Central memory CD8-positive, alpha-beta T cell (primary cell): Measurements from ENCODE around the gene ASCL2.

Experiments used
- ATAC-seq: fragments of 150-1000 bp; cut with Tn5 transposase; replicated peaks from 2 replicates; pipeline ENCODE4 v1.10.0; 2022; ENCODE audit warnings: mild to moderate bottlenecking, moderate FRiP score, moderate number of reproducible peaks; ENCODE audit not compliant: poor library complexity, severe bottlenecking; ENCODE audit errors: extremely low read depth
- DNase-seq, 2 donors: peaks; one replicate each; pipeline ENCODE4 v3.0.0; 2021; ENCODE audit warnings: low spot score in 2 of 2
- H3K27ac Mint-ChIP-seq: one replicate; pipeline ENCODE4 v1.8.0; 2022; ENCODE audit warnings: low read depth, mild to moderate bottlenecking, moderate library complexity, mixed read lengths
- H3K27me3 Mint-ChIP-seq: one replicate; pipeline ENCODE4 v1.8.0; 2022; ENCODE audit warnings: mixed read lengths
- H3K36me3 Mint-ChIP-seq: one replicate; pipeline ENCODE4 v1.8.0; 2022; ENCODE audit warnings: mild to moderate bottlenecking, moderate library complexity, mixed read lengths; ENCODE audit not compliant: insufficient read depth
- H3K4me1 Mint-ChIP-seq: one replicate; pipeline ENCODE4 v1.8.0; 2022; ENCODE audit warnings: mixed read lengths
- H3K4me3 Mint-ChIP-seq: one replicate; pipeline ENCODE4 v1.8.0; 2022; ENCODE audit warnings: mild to moderate bottlenecking, moderate library complexity, mixed read lengths
- H3K9me3 Mint-ChIP-seq: one replicate; pipeline ENCODE4 v1.8.0; 2022; ENCODE audit warnings: mixed read lengths

Gene ASCL2

DNA sequence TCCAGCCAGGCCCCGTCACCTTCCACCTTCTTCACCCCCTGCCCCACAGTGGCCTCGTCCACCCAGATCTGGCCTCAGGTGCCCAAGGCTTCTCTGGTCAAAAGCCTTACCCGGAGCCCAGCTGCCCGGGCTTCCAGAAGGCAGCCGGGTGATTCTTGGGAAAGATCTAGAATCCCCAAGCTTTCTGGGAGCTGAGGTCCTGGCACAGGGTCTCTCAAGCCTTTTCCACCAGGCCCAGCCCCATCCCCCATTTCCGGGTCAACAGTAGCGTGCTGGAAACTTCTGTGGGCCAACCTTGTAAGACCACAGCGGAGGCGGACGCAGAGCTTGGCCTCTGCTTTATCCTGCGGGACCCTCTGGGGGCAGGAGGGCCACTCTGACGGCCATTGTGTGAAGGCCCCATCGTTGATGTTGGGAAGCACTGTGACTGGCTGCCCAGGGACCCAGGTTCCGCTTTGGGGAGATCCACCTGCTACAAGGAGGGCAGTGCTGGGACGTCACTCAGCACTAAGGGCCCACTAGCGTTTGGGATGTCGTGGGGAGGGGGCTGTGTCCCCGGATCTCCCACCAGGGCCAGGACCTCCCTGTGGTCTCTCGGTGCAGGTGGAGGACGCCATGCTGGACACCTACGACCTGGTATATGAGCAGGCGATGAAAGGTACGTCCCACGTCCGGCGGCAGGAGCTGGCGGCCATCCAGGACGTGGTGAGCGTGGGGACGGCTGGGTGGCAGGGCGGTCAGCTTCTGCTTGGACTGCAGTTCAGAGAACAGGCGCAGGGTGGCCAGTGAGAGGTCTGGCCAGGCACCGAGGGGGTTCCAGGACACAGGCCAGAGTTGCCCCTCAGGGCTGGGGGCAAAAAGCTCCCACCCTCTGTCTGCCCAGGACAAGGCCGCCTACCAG, 42.9 kb upstream of the ASCL2 start:
- H3K4me3 Mint-ChIP-seq = no peak overlapping the region
- no peaks in the 10 kb centered on the region for H3K9me3 Mint-ChIP-seq
- H3K4me1 Mint-ChIP-seq = peaks cover 12% of the 10 kb centered on the region
- H3K36me3 Mint-ChIP-seq = peaks cover 2% of the 10 kb centered on the region
- H3K27me3 Mint-ChIP-seq = no peaks in the 10 kb centered on the region
- ATAC-seq (no peak), DNase-seq (no peak)
- H3K27ac Mint-ChIP-seq = peak overlapping the region; percentile 62

DNA sequence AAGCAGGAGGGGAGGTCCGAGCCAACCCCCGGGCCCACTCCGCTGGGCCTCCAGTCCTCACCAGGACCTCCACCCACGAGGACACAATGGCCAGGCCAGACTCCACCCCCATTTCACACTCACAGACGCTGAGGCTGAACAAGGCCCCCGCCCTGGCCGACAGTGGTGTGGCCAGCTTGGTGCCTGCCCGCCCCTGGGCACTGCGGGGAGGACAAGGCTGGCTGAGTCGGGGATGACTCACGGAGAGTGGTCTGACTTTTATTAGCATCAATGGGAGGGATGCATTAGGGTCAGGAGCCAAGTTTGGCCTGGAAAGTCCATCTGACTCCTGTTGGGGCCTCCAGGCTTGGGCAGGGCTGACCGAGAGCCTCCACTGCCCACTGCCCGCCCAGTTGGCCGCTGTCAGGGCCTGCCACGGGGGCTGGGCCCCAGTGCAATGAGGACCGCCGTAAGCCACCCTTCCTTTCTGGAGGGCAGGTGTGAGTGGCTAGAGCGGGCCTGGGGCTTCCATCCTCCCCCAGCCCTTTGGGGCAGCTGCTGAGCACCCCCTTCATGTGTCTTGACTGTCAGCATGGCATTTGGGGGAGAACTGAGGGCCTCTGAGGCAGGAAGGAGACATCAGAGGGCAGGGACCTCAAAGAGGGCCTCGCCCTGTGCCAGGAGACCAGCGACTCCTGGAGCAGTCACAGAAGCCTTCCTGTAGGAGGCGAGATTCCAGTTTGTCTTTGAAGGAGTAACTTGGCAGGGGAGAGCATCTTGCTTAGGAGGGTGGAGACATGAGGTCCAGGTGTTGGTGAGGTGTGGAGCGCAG, 42.0 kb upstream of the ASCL2 start:
- Mint-ChIP-seq H3K36me3 (peaks cover 4% of the 10 kb centered on the region), H3K4me1 (peaks cover 7% of the 10 kb centered on the region), H3K27me3 (no peaks in the 10 kb centered on the region)

DNA sequence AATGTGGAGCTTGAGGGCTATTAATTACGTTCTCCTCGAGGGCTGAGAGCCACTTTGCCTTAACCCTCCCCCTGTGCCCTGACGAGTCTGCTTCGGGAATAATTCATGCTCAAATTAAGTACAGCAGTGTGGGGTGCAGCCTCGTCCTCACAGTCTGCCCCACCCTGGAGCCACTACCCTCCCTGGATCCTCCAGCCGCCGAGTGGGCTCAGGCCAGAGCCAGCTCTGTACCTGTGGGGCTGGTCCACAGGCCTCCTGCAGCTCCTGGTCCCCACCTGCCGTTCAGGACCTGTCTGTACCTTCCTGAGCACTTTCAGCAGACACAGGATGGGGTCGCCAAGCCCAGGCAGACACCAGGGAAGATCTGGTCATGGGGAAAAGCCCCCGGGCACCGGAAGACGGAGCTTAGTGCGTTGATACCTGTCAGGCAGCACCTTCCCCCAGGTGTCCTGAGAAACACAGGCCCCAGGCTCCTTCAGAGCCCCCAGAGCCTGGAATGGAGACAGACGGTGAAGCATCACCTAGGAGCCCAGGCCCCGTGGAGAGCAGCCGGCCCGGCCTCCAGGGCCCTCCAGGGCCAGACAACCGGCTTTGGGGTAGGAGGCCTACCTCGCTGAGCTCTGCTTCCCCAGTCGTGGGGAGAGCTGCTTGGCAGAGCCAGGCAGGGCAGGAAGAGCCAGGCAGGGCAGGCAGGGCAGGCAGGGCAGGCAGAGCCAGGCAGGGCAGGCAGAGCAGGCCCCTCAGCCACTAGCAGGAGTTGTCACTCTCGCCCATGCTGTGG, 41.2 kb upstream of the ASCL2 start:
- Mint-ChIP-seq H3K36me3 (peaks cover 5% of the 10 kb centered on the region), H3K9me3 (no peaks in the 10 kb centered on the region), H3K4me1 (peaks cover 2% of the 10 kb centered on the region), H3K27me3 (no peaks in the 10 kb centered on the region), H3K4me3 (no peak overlapping the region), H3K27ac (no peak overlapping the region)
- no peak for DNase-seq
- ATAC-seq = no peak

More for the DNA sequence above, 42.0 kb upstream of the ASCL2 start:
- DNase-seq (no peak), ATAC-seq (no peak)
- H3K27ac Mint-ChIP-seq = no peak overlapping the region
- no peaks in the 10 kb centered on the region for H3K9me3 Mint-ChIP-seq
- H3K4me3 Mint-ChIP-seq = no peak overlapping the region

DNA sequence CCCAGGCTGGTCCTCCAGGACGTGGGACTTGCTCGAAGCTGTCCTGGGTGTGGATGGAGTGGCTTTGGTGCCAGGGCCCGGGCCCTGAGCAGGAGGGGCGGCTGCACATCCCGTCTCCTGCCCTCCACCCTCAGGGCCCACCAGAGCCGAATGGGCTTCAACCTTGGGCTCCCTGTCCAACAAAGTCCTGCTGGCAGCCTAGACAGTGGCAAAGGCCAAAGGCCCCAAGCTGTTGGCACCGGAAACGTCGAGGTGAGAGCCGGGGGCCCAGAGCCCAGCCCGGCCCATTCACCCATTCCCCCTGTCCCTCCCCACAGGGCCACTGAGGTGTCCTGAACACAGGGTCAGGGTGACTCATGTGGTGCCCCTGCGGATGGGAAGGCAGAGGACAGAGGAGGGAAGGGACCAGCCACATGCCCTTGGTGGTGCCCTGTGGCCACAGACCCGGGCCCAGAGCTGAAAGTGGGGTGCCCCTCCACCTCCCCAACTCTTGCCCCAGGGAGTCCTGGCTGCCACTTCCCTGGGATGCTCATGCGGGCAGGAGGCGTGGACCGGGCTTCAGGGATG, 40.5 kb upstream of the ASCL2 start:
- no peak overlapping the region for H3K4me3 Mint-ChIP-seq
- H3K27me3 Mint-ChIP-seq = no peaks in the 10 kb centered on the region
- no peak overlapping the region for H3K27ac Mint-ChIP-seq
- ATAC-seq (no peak), DNase-seq (no peak)
- H3K9me3 Mint-ChIP-seq = no peaks in the 10 kb centered on the region
- peaks cover 8% of the 10 kb centered on the region for H3K4me1 Mint-ChIP-seq
- H3K36me3 Mint-ChIP-seq = peaks cover 7% of the 10 kb centered on the region

DNA sequence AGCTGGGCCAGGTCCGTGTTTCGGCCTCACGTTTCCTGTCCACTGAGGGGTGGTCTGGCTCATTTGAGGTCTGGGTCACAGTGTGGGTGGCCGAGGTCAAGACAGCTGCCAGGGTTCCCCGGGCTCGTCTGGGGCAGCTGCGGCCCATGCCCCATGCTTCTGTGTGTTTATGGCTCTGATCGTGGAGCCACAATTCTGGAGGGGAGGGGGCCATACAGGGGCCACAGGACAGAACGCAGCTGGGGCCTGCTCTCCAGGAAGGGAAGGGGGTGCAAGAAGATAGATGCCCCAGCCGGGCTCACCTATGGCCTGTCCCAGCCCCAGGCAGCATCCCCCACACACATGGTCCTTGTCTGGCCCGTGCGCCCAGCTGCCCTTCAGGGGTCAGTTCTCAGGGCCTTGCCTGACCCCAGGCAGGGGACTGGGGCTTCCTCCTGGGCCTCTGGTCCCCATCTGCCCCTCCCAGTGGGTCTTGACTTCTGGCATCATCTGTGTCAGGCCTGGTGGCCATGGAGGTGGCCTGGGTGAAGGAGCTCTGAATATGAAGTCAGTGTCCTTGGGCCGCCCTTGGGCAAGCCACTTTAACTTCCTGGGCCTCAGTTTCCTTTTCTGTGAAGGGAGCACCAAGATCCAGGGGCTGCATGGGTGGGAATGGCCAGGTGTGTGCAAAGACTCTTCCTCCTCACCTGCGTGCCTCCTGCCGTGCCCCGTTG, 39.8 kb upstream of the ASCL2 start:
- ATAC-seq (no peak), DNase-seq (no peak)
- Mint-ChIP-seq H3K4me1 (peaks cover 13% of the 10 kb centered on the region), H3K4me3 (no peak overlapping the region), H3K27ac (no peak overlapping the region), H3K36me3 (peaks cover 10% of the 10 kb centered on the region), H3K9me3 (no peaks in the 10 kb centered on the region), H3K27me3 (no peaks in the 10 kb centered on the region)

DNA sequence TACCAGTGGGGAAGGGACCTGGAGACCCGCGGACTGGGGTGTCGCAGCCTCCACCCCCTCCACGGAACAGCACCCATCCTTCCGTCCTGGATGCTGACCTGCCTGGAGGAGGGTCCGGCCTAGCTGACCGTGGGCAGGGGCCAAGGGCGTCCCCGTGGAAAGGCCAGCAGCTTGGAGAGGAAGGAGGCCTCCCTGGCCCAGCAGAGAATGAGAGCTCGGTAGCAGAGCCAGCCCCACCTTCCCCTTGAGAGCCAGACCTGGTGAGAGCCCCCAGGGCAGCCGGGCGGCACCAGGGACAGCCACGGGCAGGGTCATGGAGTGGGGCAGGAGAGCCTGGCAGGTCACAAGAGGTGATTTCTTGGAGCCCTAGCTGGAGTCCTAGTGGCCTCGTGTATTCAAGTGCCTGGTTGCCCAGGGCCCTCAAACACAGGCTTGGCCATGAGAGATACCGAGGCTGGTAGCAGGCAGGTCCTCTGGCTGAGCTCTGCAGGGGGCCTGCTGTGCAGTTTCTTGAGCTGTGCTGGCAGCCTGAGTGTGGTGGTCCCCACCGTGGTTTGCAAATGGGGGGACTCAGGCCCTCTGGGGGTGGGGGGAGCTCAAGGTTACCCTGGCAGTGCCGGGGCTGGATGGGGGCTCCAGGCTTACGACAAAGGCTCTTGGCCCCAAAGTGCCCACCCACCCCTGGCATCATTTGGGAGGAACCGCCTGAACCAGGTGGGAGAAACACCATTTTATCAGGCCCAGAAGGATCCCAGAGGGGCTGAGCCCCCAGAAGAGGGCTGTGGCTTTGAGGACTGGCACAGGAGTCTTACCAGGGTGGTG, 39.1 kb upstream of the ASCL2 start:
- H3K4me3 Mint-ChIP-seq = no peak overlapping the region
- no peaks in the 10 kb centered on the region for H3K9me3 Mint-ChIP-seq
- H3K27ac Mint-ChIP-seq = no peak overlapping the region
- H3K4me1 Mint-ChIP-seq = peaks cover 20% of the 10 kb centered on the region
- H3K27me3 Mint-ChIP-seq = no peaks in the 10 kb centered on the region
- H3K36me3 Mint-ChIP-seq = peaks cover 15% of the 10 kb centered on the region
- no peak for ATAC-seq
- DNase-seq = no peak

DNA sequence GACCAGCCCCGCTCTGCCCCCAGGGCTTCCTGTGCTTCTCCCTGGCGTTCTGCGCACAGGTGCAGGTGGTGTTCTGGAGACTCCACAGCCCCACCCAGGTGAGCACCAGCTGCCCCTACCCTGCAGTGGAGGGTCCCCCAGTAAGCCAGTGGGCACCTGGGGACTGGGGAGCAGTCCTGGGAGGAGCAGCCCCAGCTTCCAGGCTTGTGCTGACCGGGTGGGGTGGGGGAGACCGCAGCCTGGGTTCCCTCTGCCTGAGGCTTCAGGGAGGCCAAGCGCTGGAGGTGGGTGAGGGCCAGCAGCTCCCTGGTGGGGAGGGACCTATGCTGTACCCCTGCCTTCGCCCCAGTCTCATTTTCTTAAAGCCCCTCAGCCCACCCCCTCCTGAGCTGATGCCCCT, 38.3 kb upstream of the ASCL2 start:
- DNase-seq (no peak), ATAC-seq (no peak)
- Mint-ChIP-seq H3K4me1 (peaks cover 27% of the 10 kb centered on the region), H3K27me3 (no peaks in the 10 kb centered on the region), H3K9me3 (no peaks in the 10 kb centered on the region), H3K36me3 (peaks cover 15% of the 10 kb centered on the region), H3K4me3 (no peak overlapping the region), H3K27ac (no peak overlapping the region)

DNA sequence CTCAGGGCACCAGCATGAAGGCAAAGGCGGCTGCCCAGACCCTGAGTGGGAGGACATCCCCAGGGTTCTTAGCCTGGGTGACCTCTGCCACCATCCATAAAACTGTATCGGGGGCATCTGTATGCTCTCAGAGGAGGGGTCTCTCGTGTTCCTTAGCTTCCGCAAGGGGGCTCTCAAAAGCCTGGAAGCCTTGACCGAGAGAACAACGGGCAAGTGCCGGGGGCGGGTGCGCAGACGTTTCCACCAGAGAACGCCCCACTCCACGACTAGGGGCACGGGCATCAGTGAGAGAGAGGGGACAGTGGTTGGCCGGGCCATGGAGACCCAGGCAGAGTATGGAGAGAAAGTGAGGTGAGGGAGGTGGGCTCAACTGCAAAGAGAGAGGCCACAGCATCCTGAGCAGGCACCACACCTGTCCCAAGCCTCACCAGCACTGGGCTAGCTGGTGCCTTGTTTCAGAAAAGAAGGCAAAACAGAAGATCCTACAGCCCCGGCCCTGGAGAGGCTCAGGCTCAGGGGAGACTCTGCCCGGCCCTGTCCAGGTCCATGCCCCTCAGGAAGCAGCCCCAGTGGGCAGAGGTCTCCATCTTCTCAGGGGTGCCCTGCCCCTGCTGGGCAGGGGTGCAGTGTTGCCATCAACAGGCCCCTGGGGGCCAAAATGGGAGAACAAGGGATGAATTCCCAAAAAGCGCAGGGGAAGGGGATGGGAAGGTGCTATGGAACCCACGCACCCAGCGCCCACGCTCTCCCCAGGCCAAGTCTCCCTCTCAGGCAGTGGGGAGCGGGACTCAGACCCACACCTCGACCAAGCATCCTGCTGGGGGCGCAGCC, 37.3 kb upstream of the ASCL2 start:
- DNase-seq = no peak
- Mint-ChIP-seq H3K4me3 (peak overlapping the region; percentile 89), H3K9me3 (no peaks in the 10 kb centered on the region), H3K27ac (peak overlapping the region; percentile 98), H3K4me1 (peaks cover 37% of the 10 kb centered on the region), H3K27me3 (no peaks in the 10 kb centered on the region), H3K36me3 (peaks cover 16% of the 10 kb centered on the region)
- ATAC-seq = no peak

DNA sequence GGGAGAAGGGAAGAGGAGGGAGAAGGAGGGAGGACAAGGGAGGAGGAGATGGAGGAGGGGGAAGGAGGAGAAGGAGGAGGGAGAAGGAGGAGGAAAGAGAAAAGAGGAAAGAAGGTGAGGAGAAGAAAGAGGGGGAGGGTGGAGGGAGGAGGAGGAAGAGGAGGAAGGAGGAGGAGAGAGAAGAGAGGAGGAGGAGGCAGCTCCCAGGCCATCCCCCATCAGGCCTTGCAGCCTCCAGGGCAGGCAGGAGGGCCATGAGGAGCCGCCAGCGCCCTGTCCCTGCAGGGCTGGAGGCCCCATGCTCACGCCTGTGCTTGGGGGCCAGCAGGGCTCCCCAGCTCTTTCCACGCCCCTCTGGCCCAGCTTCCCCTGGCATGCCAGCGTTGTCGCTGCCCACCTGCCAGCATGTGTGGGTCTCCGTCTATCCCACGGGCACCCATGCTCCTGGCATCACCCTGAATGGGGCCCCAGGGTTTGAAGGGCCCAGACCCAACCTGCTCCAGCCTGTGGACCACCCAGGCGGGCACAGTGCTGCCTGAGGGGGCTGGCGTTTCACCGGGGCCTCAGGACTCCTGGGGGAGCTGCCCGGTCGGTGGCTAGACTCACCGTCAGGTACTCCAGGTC, 36.6 kb upstream of the ASCL2 start:
- Mint-ChIP-seq H3K27me3 (no peaks in the 10 kb centered on the region), H3K9me3 (no peaks in the 10 kb centered on the region), H3K36me3 (peaks cover 18% of the 10 kb centered on the region), H3K4me1 (peaks cover 41% of the 10 kb centered on the region), H3K27ac (peak overlapping the region; percentile 98), H3K4me3 (peak overlapping the region; percentile 89)
- DNase-seq (no peak), ATAC-seq (no peak)

DNA sequence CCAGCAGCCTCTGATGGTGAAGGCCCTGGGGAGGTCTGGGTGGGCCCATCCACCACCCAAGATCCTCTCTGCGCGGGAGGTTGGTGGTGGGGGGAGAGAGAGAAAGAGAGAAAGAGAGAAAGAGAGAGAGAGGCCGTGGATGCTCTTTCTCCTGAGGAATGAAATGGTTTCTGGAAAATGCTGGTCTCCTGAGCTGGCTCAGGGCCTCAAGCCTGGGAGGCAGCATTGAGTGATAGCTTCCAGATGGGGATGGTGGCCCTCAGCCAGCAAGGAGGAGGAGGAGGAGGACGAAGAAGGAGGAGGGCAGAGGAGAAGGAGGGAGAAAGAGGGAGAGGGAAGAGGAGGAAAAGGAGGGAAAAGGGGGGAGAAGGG, 36.0 kb upstream of the ASCL2 start:
- Mint-ChIP-seq H3K27me3 (no peaks in the 10 kb centered on the region), H3K4me3 (peak overlapping the region; percentile 89), H3K4me1 (peaks cover 45% of the 10 kb centered on the region), H3K27ac (peak overlapping the region; percentile 98), H3K9me3 (no peaks in the 10 kb centered on the region), H3K36me3 (peaks cover 18% of the 10 kb centered on the region)
- ATAC-seq (no peak), DNase-seq (no peak)
